GM19023 (cell line): ENCODE measurements around the gene HIVEP3.
A peak's percentile ranks its signal among the peaks of the same experiment; 100 is the strongest.

Experiments
- ATAC-seq: cut with Tn5 transposase; IDR thresholded peaks from one replicate; pipeline ENCODE4 v1.9.1; 2021; ENCODE audit warnings: mild to moderate bottlenecking, moderate library complexity; ENCODE audit not compliant: unreplicated experiment

Gene HIVEP3

GRCh38 chr1:41738006-41738405, 180.7 kb downstream of the HIVEP3 start:
- no peak for ATAC-seq

- ATAC-seq: no peak
These were observed 183.0 kb downstream of the HIVEP3 start for GRCh38 chr1:41735631-41736260.

GRCh38 chr1:41735139-41735538, 183.6 kb downstream of the HIVEP3 start:
- ATAC-seq: no peak

- no peak for ATAC-seq
These were observed 184.3 kb downstream of the HIVEP3 start for GRCh38 chr1:41734201-41734970.

- ATAC-seq: no peak
These were observed 185.0 kb downstream of the HIVEP3 start for GRCh38 chr1:41733725-41734124.

- no peak for ATAC-seq
These were observed 185.7 kb downstream of the HIVEP3 start for GRCh38 chr1:41733021-41733420.

- no peak for ATAC-seq
These were observed 187.1 kb downstream of the HIVEP3 start for GRCh38 chr1:41731516-41732030.

GRCh38 chr1:41730806-41731205, 187.9 kb downstream of the HIVEP3 start:
- ATAC-seq: no peak

GRCh38 chr1:41728403-41729202, 190.1 kb downstream of the HIVEP3 start:
- ATAC-seq: peak; percentile 87

- no peak for ATAC-seq
These were observed 191.0 kb downstream of the HIVEP3 start for GRCh38 chr1:41727749-41728115.

- ATAC-seq: peak; percentile 32
These were observed 191.6 kb downstream of the HIVEP3 start for GRCh38 chr1:41726899-41727748.

- ATAC-seq: no peak
These were observed 192.4 kb downstream of the HIVEP3 start for GRCh38 chr1:41726292-41726691.

- no peak for ATAC-seq
These were observed 193.8 kb downstream of the HIVEP3 start for GRCh38 chr1:41724926-41725325.

- no peak for ATAC-seq
These were observed 194.5 kb downstream of the HIVEP3 start for GRCh38 chr1:41724248-41724647.

GRCh38 chr1:41723786-41724185, 194.9 kb downstream of the HIVEP3 start:
- no peak for ATAC-seq

- ATAC-seq: no peak
These were observed 196.5 kb downstream of the HIVEP3 start for GRCh38 chr1:41722184-41722583.

- no peak for ATAC-seq
These were observed 197.8 kb downstream of the HIVEP3 start for GRCh38 chr1:41720861-41721410.

- no peak for ATAC-seq
These were observed 199.1 kb downstream of the HIVEP3 start for GRCh38 chr1:41719590-41719989.

GRCh38 chr1:41719128-41719527, 199.6 kb downstream of the HIVEP3 start:
- no peak for ATAC-seq

- no peak for ATAC-seq
These were observed 200.2 kb downstream of the HIVEP3 start for GRCh38 chr1:41718497-41718896.
